ENCODE data around the gene PRKCH.

The PRKCH gene

GRCh38 chr14:61330511-61330910 is 9.1 kb downstream of the PRKCH start:
- Histone ChIP-seq H3K27me3 (ENCODE audit: control insufficient read depth, insufficient read depth, low read length) (no peaks in the 10 kb centered on the region), H3K9me3 (ENCODE audit: control insufficient read depth, low read length) (no peaks in the 10 kb centered on the region), H3K9ac (ENCODE audit: low read length) (no peak overlapping the region), H3K4me1 (ENCODE audit: control insufficient read depth, insufficient read depth, low read length) (no peaks in the 10 kb centered on the region), H3K36me3 (ENCODE audit: control insufficient read depth, insufficient read depth, low read length) (no peaks in the 10 kb centered on the region), H3K4me3 (ENCODE audit: low read length) (no peak overlapping the region)

- no peak overlapping the region for H3K9ac ChIP-seq (ENCODE audit: low read length)
- no peaks in the 10 kb centered on the region for H3K27me3 ChIP-seq (ENCODE audit: control insufficient read depth, insufficient read depth, low read length)
- H3K4me3 ChIP-seq (ENCODE audit: low read length) = no peak overlapping the region
- no peaks in the 10 kb centered on the region for H3K36me3 ChIP-seq (ENCODE audit: control insufficient read depth, insufficient read depth, low read length)
- no peaks in the 10 kb centered on the region for H3K4me1 ChIP-seq (ENCODE audit: control insufficient read depth, insufficient read depth, low read length)
- no peaks in the 10 kb centered on the region for H3K9me3 ChIP-seq (ENCODE audit: control insufficient read depth, low read length)
Measured at GRCh38 chr14:61331992-61332657, 10.7 kb downstream of the PRKCH start.

- H3K36me3 ChIP-seq (ENCODE audit: control insufficient read depth, insufficient read depth, low read length) = no peaks in the 10 kb centered on the region
- no peak overlapping the region for H3K4me3 ChIP-seq (ENCODE audit: low read length)
- H3K4me1 ChIP-seq (ENCODE audit: control insufficient read depth, insufficient read depth, low read length) = no peaks in the 10 kb centered on the region
- no peaks in the 10 kb centered on the region for H3K27me3 ChIP-seq (ENCODE audit: control insufficient read depth, insufficient read depth, low read length)
- no peaks in the 10 kb centered on the region for H3K9me3 ChIP-seq (ENCODE audit: control insufficient read depth, low read length)
- no peak overlapping the region for H3K9ac ChIP-seq (ENCODE audit: low read length)
Measured at GRCh38 chr14:61332658-61333029, 11.3 kb downstream of the PRKCH start.

GRCh38 chr14:61333087-61333486 is 11.7 kb downstream of the PRKCH start:
- Histone ChIP-seq H3K9ac (ENCODE audit: low read length) (no peak overlapping the region), H3K4me3 (ENCODE audit: low read length) (no peak overlapping the region), H3K36me3 (ENCODE audit: control insufficient read depth, insufficient read depth, low read length) (no peaks in the 10 kb centered on the region), H3K27me3 (ENCODE audit: control insufficient read depth, insufficient read depth, low read length) (no peaks in the 10 kb centered on the region), H3K9me3 (ENCODE audit: control insufficient read depth, low read length) (no peaks in the 10 kb centered on the region), H3K4me1 (ENCODE audit: control insufficient read depth, insufficient read depth, low read length) (no peaks in the 10 kb centered on the region)

- Histone ChIP-seq H3K4me1 (ENCODE audit: control insufficient read depth, insufficient read depth, low read length) (no peaks in the 10 kb centered on the region), H3K27me3 (ENCODE audit: control insufficient read depth, insufficient read depth, low read length) (no peaks in the 10 kb centered on the region), H3K36me3 (ENCODE audit: control insufficient read depth, insufficient read depth, low read length) (no peaks in the 10 kb centered on the region), H3K9me3 (ENCODE audit: control insufficient read depth, low read length) (no peaks in the 10 kb centered on the region), H3K9ac (ENCODE audit: low read length) (no peak overlapping the region), H3K4me3 (ENCODE audit: low read length) (no peak overlapping the region)
Measured at GRCh38 chr14:61334197-61334701, 12.9 kb downstream of the PRKCH start.

- H3K36me3 ChIP-seq (ENCODE audit: control insufficient read depth, insufficient read depth, low read length) = no peaks in the 10 kb centered on the region
- H3K9ac ChIP-seq (ENCODE audit: low read length) = no peak overlapping the region
- H3K9me3 ChIP-seq (ENCODE audit: control insufficient read depth, low read length) = no peaks in the 10 kb centered on the region
- H3K27me3 ChIP-seq (ENCODE audit: control insufficient read depth, insufficient read depth, low read length) = no peaks in the 10 kb centered on the region
- no peaks in the 10 kb centered on the region for H3K4me1 ChIP-seq (ENCODE audit: control insufficient read depth, insufficient read depth, low read length)
- no peak overlapping the region for H3K4me3 ChIP-seq (ENCODE audit: low read length)
Measured at GRCh38 chr14:61335049-61335448, 13.7 kb downstream of the PRKCH start.

- Histone ChIP-seq H3K4me1 (ENCODE audit: control insufficient read depth, insufficient read depth, low read length) (no peaks in the 10 kb centered on the region), H3K4me3 (ENCODE audit: low read length) (no peak overlapping the region), H3K27me3 (ENCODE audit: control insufficient read depth, insufficient read depth, low read length) (no peaks in the 10 kb centered on the region), H3K9me3 (ENCODE audit: control insufficient read depth, low read length) (no peaks in the 10 kb centered on the region), H3K9ac (ENCODE audit: low read length) (no peak overlapping the region), H3K36me3 (ENCODE audit: control insufficient read depth, insufficient read depth, low read length) (no peaks in the 10 kb centered on the region)
Measured at GRCh38 chr14:61335671-61336275, 14.4 kb downstream of the PRKCH start.

- Histone ChIP-seq H3K9ac (ENCODE audit: low read length) (no peak overlapping the region), H3K27me3 (ENCODE audit: control insufficient read depth, insufficient read depth, low read length) (no peaks in the 10 kb centered on the region), H3K4me3 (ENCODE audit: low read length) (no peak overlapping the region), H3K36me3 (ENCODE audit: control insufficient read depth, insufficient read depth, low read length) (no peaks in the 10 kb centered on the region), H3K9me3 (ENCODE audit: control insufficient read depth, low read length) (no peaks in the 10 kb centered on the region), H3K4me1 (ENCODE audit: control insufficient read depth, insufficient read depth, low read length) (no peaks in the 10 kb centered on the region)
Measured at GRCh38 chr14:61337893-61338292, 16.5 kb downstream of the PRKCH start.

GRCh38 chr14:61338457-61338856 is 17.1 kb downstream of the PRKCH start:
- Histone ChIP-seq H3K9me3 (ENCODE audit: control insufficient read depth, low read length) (no peaks in the 10 kb centered on the region), H3K4me1 (ENCODE audit: control insufficient read depth, insufficient read depth, low read length) (no peaks in the 10 kb centered on the region), H3K4me3 (ENCODE audit: low read length) (no peak overlapping the region), H3K9ac (ENCODE audit: low read length) (no peak overlapping the region), H3K27me3 (ENCODE audit: control insufficient read depth, insufficient read depth, low read length) (no peaks in the 10 kb centered on the region), H3K36me3 (ENCODE audit: control insufficient read depth, insufficient read depth, low read length) (no peaks in the 10 kb centered on the region)

GRCh38 chr14:61341275-61342206 is 20.2 kb downstream of the PRKCH start:
- no peaks in the 10 kb centered on the region for H3K9me3 ChIP-seq (ENCODE audit: control insufficient read depth, low read length)
- no peaks in the 10 kb centered on the region for H3K4me1 ChIP-seq (ENCODE audit: control insufficient read depth, insufficient read depth, low read length)
- H3K36me3 ChIP-seq (ENCODE audit: control insufficient read depth, insufficient read depth, low read length) = no peaks in the 10 kb centered on the region
- H3K9ac ChIP-seq (ENCODE audit: low read length) = no peak overlapping the region
- H3K4me3 ChIP-seq (ENCODE audit: low read length) = no peak overlapping the region
- no peaks in the 10 kb centered on the region for H3K27me3 ChIP-seq (ENCODE audit: control insufficient read depth, insufficient read depth, low read length)

- Histone ChIP-seq H3K36me3 (ENCODE audit: control insufficient read depth, insufficient read depth, low read length) (no peaks in the 10 kb centered on the region), H3K9ac (ENCODE audit: low read length) (no peak overlapping the region), H3K9me3 (ENCODE audit: control insufficient read depth, low read length) (no peaks in the 10 kb centered on the region), H3K27me3 (ENCODE audit: control insufficient read depth, insufficient read depth, low read length) (no peaks in the 10 kb centered on the region), H3K4me3 (ENCODE audit: low read length) (no peak overlapping the region), H3K4me1 (ENCODE audit: control insufficient read depth, insufficient read depth, low read length) (no peaks in the 10 kb centered on the region)
Measured at GRCh38 chr14:61342486-61342885, 21.1 kb downstream of the PRKCH start.

- H3K4me3 ChIP-seq (ENCODE audit: low read length) = no peak overlapping the region
- no peaks in the 10 kb centered on the region for H3K36me3 ChIP-seq (ENCODE audit: control insufficient read depth, insufficient read depth, low read length)
- no peak overlapping the region for H3K9ac ChIP-seq (ENCODE audit: low read length)
- H3K9me3 ChIP-seq (ENCODE audit: control insufficient read depth, low read length) = no peaks in the 10 kb centered on the region
- H3K27me3 ChIP-seq (ENCODE audit: control insufficient read depth, insufficient read depth, low read length) = no peaks in the 10 kb centered on the region
- no peaks in the 10 kb centered on the region for H3K4me1 ChIP-seq (ENCODE audit: control insufficient read depth, insufficient read depth, low read length)
Measured at GRCh38 chr14:61342932-61343331, 21.6 kb downstream of the PRKCH start.

Data from mucosa of stomach (tissue), 1 donor.